Osteocyte (in vitro differentiated cells): ENCODE measurements around the gene PRKN. TPM values are rescaled to one million over a fixed set of nuclear protein-coding genes. Genes with fewer than 3 reads are reported as not detected.

Experiments
- DNase-seq: peaks from one replicate; pipeline ENCODE4 v3.0.0; 2021; ENCODE audit warnings: mixed read lengths; ENCODE audit not compliant: unreplicated experiment; ENCODE audit errors: extremely low spot score
- H3K27ac Mint-ChIP-seq: one replicate; pipeline ENCODE4 v1.8.0; 2021; ENCODE audit warnings: mild to moderate bottlenecking, mixed read lengths; ENCODE audit not compliant: unreplicated experiment
- H3K27me3 Mint-ChIP-seq: one replicate; pipeline ENCODE4 v1.8.0; 2021; ENCODE audit warnings: mixed read lengths; ENCODE audit not compliant: unreplicated experiment
- H3K36me3 Mint-ChIP-seq: one replicate; pipeline ENCODE4 v1.8.0; 2021; ENCODE audit warnings: mixed read lengths; ENCODE audit not compliant: unreplicated experiment
- H3K4me1 Mint-ChIP-seq: one replicate; pipeline ENCODE4 v1.8.0; 2021; ENCODE audit warnings: mixed read lengths; ENCODE audit not compliant: unreplicated experiment
- H3K4me3 Mint-ChIP-seq: one replicate; pipeline ENCODE4 v1.8.0; 2021; ENCODE audit warnings: mild to moderate bottlenecking, moderate library complexity, mixed read lengths; ENCODE audit not compliant: unreplicated experiment
- H3K9me3 Mint-ChIP-seq: one replicate; pipeline ENCODE4 v1.8.0; 2021; ENCODE audit warnings: mixed read lengths; ENCODE audit not compliant: unreplicated experiment
- total RNA-seq: library from RNA; stranded (reverse); gene quantifications from 2 replicates; pipeline ENCODE4 v1.2.1, GENCODE V29; 2021
- TF ChIP-seq, protein P1 (sequence below): fragments of 200-600 bp; sonication (generic); IDR thresholded peaks from 2 replicates; pipeline ENCODE4 v1.5.0; 2021; ENCODE audit warnings: antibody characterized with exemption, mild to moderate bottlenecking, moderate library complexity

PRKN gene
- total RNA-seq, 1 donor from 2014 or later: 13.4 TPM

DNA sequence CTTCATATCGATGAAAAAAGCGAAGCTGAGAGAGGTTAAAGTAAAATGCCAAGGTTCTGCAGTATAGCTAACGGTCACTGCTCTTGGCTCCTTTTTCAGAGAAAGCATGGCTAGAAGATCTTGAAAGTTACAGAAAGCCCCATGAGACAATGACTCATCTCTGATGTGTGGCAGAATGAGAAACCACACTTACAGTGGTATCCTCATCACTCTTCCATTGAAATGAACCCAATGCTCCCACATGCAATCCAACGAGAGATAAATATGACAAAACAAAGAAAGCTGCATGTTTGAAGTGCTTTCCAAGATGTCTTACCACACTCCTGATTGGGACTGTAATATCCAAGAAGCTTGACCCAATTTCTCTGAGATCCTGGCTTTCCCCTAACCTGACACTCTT lies 694.9 kb downstream of the PRKN start:
- H3K27me3 Mint-ChIP-seq: peaks cover 9% of the 10 kb centered on the region
- H3K4me1 Mint-ChIP-seq: peaks cover 10% of the 10 kb centered on the region
- no peak overlapping the region for H3K27ac Mint-ChIP-seq
- H3K9me3 Mint-ChIP-seq: no peaks in the 10 kb centered on the region
- no peak for DNase-seq
- no peak overlapping the region for H3K4me3 Mint-ChIP-seq
- H3K36me3 Mint-ChIP-seq: no peaks in the 10 kb centered on the region
- TF ChIP-seq, protein P1, sequence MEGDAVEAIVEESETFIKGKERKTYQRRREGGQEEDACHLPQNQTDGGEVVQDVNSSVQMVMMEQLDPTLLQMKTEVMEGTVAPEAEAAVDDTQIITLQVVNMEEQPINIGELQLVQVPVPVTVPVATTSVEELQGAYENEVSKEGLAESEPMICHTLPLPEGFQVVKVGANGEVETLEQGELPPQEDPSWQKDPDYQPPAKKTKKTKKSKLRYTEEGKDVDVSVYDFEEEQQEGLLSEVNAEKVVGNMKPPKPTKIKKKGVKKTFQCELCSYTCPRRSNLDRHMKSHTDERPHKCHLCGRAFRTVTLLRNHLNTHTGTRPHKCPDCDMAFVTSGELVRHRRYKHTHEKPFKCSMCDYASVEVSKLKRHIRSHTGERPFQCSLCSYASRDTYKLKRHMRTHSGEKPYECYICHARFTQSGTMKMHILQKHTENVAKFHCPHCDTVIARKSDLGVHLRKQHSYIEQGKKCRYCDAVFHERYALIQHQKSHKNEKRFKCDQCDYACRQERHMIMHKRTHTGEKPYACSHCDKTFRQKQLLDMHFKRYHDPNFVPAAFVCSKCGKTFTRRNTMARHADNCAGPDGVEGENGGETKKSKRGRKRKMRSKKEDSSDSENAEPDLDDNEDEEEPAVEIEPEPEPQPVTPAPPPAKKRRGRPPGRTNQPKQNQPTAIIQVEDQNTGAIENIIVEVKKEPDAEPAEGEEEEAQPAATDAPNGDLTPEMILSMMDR: no peak

DNA sequence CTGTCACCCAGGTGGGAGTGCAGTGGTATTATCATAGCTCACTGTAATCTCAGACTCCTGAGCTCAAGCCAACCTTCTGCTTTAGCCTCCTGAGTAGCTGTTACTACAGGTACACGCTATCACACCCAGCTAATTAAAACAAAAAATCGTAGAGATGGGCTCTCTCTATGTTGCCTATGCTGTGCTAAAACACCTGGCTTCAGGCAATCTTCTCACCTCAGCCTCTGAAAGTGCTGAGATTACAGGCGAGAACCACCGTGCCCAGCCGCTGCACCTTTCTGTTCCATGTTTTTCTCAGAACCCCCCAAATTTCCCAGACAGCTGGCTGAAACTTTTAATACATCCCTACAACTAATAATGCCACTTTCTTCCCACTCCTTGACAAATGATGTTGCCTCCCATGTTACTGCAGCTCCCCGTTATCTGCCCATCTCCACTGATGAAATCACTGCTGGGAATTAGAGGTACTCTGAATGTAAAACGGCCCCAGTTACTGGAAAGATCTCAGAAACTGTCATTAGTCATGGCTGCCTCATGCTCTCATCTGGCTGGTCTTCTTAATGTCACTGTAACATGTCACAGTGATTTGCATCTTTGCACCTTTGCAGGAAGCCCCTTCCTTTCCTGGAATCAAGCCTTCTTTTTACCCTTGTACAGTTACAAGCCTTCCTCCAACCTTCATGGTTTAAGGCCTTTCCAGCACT lies 697.5 kb downstream of the PRKN start:
- TF ChIP-seq, protein P1: no peak
- no peak for DNase-seq
- Mint-ChIP-seq H3K4me1 (peaks cover 13% of the 10 kb centered on the region), H3K27ac (no peak overlapping the region), H3K4me3 (no peak overlapping the region), H3K9me3 (no peaks in the 10 kb centered on the region), H3K27me3 (peaks cover 9% of the 10 kb centered on the region), H3K36me3 (no peaks in the 10 kb centered on the region)

DNA sequence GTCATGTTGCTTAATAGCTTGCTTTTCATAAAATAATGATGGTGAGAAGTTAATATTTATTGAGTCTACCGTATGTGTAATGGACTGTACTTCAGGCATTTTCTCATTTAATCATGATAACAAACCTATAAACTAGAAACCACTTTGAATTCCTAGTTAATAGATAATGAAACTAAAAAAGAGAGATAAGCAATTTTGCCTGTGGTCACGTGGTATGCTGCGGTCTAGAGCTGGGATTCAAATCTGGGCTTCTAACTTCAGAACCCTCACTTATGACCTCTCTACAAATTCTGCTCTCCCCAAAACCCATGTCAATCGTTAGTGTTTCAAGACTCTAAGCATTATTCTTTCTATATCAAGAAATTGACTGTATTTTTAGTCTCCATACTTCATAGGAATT lies 700.7 kb downstream of the PRKN start:
- Mint-ChIP-seq H3K27me3 (peaks cover 9% of the 10 kb centered on the region), H3K4me3 (no peak overlapping the region), H3K27ac (no peak overlapping the region), H3K9me3 (peaks cover 6% of the 10 kb centered on the region), H3K4me1 (peaks cover 3% of the 10 kb centered on the region), H3K36me3 (no peaks in the 10 kb centered on the region)
- TF ChIP-seq, protein P1: no peak
- DNase-seq: no peak

DNA sequence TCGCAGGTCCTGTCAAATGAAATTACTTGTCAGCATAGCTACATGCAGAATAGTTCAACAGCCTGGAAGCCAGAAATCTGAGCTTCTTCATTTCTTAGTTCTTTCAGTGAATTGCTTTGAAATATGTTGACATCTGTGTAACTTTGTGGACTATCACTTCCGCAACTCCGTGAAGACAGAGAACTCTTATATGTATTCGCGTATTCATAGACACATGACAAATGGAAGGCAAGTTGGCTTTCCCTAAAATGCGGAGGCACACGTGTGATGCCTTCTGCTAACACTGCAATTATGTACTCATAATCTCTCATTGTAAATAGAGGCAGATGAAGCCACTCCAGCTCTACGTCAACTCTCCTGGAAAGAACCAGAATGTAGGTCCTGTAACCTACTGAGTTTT lies 701.5 kb downstream of the PRKN start:
- Mint-ChIP-seq H3K4me1 (peaks cover 3% of the 10 kb centered on the region), H3K36me3 (no peaks in the 10 kb centered on the region), H3K4me3 (no peak overlapping the region), H3K27ac (no peak overlapping the region), H3K9me3 (peaks cover 6% of the 10 kb centered on the region), H3K27me3 (peaks cover 9% of the 10 kb centered on the region)
- no peak for DNase-seq
- TF ChIP-seq, protein P1: no peak

DNA sequence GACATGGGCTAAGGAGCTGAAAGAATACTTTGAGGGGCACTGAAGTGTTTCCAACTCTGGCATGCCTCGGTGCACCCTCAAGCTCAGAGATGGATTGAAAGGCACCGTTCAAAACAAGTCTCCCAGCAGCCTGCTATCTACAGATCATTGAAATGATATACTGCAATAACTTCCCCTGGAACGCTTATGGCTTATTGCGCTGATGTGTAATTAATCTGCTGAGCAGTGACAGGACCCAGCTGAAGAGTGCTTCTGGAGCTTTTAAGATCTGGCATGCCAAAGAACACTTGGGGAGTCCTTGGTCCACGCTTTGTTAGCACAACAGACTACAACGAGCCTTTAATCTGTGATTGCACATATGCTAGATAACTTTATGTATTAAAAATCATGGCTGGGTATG lies 708.2 kb downstream of the PRKN start:
- Mint-ChIP-seq H3K27ac (no peak overlapping the region), H3K36me3 (no peaks in the 10 kb centered on the region), H3K4me1 (no peaks in the 10 kb centered on the region), H3K27me3 (no peaks in the 10 kb centered on the region), H3K4me3 (no peak overlapping the region), H3K9me3 (peaks cover 6% of the 10 kb centered on the region)
- TF ChIP-seq, protein P1: no peak
- no peak for DNase-seq
